GM19035 (cell line): Measurements from ENCODE around the gene NEGR1.

Source experiments
- ATAC-seq: cut with Tn5 transposase; IDR thresholded peaks from one replicate; pipeline ENCODE4 v1.9.1; 2021; ENCODE audit not compliant: unreplicated experiment

NEGR1 gene

DNA sequence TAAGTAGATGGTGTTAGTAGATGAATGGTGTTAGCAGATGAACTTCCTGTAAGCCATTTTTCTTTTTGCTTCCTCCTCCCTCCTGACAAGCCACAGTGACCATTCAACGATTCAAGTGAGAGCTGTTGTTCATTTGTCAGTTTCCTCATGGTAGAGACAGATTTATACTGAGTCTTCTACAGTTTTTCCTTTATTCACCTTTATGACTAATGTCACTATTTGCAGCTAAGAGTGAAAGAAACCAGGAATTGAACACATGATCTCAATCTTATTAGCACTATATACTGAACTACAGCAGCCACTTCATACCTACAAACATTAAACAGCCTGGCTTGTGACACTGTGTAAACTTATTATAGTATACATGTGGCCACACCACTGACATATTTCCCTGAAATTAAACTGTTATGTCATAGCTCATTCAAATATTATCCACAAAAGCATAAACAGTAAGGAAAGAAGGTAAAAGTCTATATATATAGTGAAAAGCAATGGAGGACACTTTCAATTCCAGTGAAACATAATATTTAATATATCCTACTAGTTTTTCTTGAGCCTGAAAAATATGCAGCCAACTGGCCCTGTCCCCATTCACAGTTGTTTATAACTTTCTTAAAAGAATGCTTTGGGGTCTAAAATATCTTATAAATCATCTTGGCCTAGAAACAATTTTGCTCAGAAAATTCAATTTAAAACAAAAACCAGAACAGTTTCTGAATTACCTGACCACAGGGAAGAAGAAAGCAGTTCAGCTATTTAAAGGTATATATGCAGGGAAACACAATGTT, 634.6 kb downstream of the NEGR1 start:
- no peak for ATAC-seq

- no peak for ATAC-seq
Observed at GRCh38 chr1:71645015-71645414, 637.3 kb downstream of the NEGR1 start.

DNA sequence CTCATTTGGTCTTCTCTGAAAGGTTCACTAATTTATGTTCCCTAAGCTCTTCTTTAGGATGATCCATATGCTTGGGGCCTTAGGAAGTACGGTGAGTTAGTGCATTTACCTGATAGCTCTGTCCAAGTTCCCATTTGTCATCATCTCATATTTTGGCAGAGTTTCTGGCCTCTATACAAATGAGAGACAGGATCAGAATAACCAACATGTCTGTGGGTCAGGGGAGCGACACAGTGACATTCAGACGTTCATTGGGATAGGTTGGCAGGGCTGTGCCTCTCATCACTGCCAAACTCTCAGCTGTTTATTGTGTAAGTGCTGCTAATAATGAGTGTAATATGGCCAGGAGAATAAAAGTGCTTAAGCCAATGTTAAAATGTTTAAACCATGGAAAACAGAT, 640.4 kb downstream of the NEGR1 start:
- no peak for ATAC-seq

DNA sequence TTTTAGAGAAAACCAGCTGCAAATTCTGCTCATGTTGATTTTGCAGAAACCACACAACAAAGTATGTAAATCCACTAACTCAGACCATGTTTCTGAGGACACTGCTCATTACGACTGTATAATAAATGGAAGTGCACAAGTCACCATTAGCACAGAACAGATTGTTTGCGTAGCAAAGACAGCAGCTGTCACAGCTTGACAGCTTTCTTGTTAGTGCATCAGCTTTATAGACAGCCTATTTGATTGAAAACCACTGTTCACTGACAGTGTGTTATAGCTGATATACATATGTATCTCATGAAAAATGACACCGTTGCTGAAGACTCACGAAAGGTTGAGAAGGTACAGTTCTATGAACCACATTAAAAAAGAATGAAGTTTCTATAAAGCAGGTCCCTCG, 641.3 kb downstream of the NEGR1 start:
- ATAC-seq = no peak

GRCh38 chr1:71640116-71640515, 642.2 kb downstream of the NEGR1 start:
- ATAC-seq = no peak

- ATAC-seq = no peak
Observed at GRCh38 chr1:71638081-71638766, 644.1 kb downstream of the NEGR1 start.

GRCh38 chr1:71635568-71635967, 646.8 kb downstream of the NEGR1 start:
- ATAC-seq = no peak

- ATAC-seq = no peak
Observed at GRCh38 chr1:71634159-71634558, 648.2 kb downstream of the NEGR1 start.

DNA sequence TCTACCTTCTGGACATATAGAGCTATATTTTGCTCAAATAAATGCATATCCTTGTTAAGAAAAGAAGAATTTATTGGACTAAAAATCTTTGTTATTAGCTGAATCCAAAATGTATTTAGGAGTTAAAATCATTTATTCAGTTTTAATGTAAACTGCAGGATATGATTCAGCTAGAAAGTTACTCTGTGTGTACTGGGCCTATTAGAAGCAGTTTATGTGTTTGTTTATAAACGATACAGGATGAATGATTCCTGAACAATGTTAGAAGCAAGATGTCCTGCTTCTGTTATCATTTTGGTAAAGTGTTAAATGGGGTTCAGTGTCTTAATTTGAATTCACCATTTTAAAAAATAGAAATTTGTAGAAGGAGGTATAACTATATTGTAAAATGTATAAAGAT, 652.3 kb downstream of the NEGR1 start:
- ATAC-seq = no peak

GRCh38 chr1:71625004-71625403, 657.3 kb downstream of the NEGR1 start:
- ATAC-seq = no peak

DNA sequence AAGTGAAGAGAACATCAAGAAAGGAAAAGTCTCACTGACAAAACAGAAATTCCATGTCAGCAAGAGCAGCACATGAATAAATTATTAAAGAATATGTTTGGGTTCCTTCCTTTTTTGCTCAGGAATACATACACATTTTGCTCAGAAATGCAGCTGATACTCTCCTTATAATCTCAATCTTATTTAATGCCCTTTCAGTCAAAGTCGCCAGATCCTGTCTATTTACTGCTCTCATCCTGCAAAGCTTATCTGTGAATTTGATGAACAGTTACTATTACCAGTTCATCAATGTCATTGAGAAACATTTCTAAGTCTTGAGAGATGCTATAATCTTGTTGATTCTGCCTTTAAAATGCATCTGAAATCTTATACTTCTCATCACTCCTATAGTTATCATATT, 658.5 kb downstream of the NEGR1 start:
- ATAC-seq = no peak

- no peak for ATAC-seq
Observed at GRCh38 chr1:71621785-71622184, 660.6 kb downstream of the NEGR1 start.

DNA sequence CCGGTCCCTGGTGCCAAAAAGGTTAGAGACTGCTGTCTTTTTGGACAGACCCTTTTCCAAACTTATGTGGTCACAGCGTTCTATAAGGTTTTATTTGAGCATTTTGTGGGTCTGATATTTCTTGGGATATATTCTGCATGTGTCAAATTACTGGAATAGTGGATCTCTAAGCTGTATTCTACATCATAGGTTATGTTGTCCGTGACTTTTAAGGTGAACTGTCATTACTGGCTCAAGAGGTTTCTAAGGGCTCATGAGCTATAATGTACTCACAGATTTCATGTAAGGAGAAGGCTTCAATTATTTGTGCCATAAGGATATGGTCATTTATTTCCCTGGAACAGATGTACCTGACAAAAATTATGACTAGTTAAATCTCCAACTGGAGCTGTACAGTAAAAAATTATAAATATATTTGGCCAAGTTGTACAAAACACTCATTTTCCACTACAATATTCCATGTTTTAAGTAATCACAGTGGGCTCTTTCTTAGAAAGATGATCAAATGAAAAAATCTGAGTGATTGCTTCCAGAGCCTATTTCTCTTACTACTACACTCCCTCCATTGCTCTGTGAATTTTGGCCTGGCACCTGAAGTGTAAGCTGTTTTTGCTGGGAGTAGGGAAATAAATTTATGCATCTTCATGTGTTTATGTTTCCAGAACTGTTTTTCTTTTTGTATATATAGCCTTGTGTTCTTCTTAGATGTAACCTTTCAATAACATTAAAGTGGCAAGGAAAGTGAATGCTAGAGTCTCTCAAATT, 663.4 kb downstream of the NEGR1 start:
- ATAC-seq = no peak

- ATAC-seq = no peak
Observed at GRCh38 chr1:71618191-71618590, 664.1 kb downstream of the NEGR1 start.

DNA sequence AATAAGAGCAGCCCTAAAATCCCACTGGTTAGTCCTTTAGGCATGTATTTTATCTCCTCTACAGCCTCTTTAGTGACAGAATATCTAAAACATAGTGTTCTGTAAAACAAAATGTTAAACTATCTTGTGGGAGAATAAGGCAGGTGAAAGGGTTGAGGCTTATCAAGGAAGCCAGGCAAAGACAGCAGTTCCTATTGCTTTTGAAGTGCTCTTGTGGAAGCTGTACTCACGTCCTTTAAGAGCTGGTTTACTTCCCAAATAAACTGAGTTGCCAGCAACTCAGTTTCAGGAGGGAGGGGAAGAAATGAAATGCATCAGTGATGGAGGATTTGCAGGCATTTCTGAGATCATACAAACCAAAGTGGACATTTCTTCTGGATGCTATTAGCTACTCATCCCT, 671.9 kb downstream of the NEGR1 start:
- no peak for ATAC-seq

GRCh38 chr1:71603044-71603776, 679.1 kb downstream of the NEGR1 start:
- ATAC-seq = no peak

DNA sequence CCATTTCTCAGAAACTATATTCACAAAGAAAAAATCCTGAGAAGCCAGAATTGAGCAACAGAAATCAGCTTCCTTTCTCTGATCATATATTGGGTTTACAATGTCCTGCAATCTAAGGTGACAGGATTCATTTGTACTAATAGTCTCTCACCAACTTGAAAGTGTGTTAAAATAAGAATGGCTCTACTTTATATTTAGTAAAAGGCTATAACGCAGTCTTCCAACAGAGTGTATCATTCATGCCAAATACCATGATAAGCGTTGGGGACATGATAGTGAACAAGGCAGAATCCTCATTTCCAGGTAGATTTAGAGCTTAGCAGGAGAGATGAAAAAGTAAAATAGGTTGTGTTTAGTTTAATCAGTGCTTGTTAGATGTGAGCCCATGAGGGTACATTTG, 682.3 kb downstream of the NEGR1 start:
- ATAC-seq = no peak

DNA sequence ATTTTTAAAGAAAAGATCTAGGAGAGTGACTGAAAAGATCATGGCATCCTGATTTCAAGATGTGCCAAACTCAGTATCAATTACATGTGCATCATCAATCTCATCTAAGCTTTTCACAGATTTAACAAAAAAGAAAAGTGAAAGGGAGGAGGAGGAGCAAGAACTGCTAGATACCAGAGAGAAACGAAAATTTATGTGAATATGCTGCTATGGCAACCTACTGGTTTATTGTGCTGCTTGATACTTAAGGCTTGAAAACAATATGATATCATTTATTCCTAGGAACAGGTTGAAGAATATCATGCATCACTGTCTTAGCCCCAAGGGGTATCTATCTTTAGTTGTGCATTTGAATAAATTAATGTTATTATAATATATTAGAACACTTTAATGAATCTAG, 683.0 kb downstream of the NEGR1 start:
- ATAC-seq = no peak

DNA sequence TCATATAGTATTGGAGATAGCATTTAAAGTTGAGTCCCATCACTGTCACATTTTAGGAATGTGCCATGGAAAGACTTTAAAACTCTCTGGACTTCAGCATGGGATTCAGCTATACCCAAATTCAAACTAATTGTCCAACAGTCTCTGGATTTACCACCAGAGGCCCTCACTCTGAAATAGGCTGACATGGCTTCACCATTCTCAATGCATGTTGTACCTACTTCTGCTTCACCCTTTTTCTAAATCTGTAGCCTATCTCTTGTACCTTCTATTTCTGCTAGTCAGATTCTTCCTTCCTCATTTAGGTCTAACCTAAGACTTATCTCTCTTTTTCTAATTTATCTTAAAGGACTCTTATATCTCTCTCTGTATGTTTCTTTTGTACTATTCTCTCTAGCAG, 688.8 kb downstream of the NEGR1 start:
- no peak for ATAC-seq

DNA sequence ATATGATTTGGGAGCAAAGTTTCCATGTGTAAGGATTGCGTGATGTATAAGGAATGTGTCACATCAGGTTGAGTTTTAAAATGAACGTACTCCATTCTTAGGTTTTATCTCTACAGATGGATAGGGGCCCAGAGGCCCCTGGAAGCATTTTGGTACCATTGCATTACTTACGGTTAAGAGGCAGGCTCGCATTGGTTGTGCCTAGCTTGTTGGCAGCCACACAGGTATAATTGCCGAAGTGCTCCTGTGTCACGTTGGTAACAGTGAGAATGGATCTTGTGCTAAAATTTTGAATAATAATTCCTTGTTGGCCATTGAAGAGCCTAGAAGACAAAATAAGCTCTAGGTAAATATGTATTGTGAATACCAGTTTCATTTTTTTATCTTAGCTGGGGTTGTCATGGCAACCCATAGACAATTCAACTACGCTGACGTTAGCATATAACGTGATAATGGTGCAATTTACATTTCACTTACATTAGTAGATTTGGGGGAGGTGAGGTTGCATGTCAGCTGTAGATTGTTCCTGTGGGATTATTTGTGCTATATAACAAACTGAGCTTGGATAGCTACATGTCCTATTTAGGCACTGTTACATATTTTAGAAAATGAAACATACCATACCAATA, 689.6 kb downstream of the NEGR1 start:
- no peak for ATAC-seq

- no peak for ATAC-seq
Observed at GRCh38 chr1:71589005-71589404, 693.3 kb downstream of the NEGR1 start.
